Measurements from ENCODE around the gene ZG16B. TPM values are rescaled to one million over a fixed set of nuclear protein-coding genes. Genes with fewer than 3 reads are reported as not detected.

Gene ZG16B
- total and polyA plus RNA-seq, 2 of the 8 experiments (the other 6 are each of a cell fraction or from before 2014, with no cell fraction given) = 0.11 TPM; not detected in 1

- H3K18ac ChIP-seq (ENCODE audit: extremely low read depth, low read length) = no peak overlapping the region
- no peak overlapping the region for H4K91ac ChIP-seq (replicated peaks; ENCODE audit: insufficient read length, low read length)
- no peak overlapping the region for H3K4me3 ChIP-seq (ENCODE audit: extremely low read depth in 1 of 4, insufficient read depth in 2 of 4, low read depth in 3 of 4, low read length in 4 of 4)
- H4K5ac ChIP-seq (ENCODE audit: insufficient read length, low read depth, low read length) = no peak overlapping the region
- CTCF ChIA-PET (ENCODE audit: partially characterized antibody) = interaction anchor here (1.1 to 3.9 kb wide), 12 partner anchors 9 to 122 kb away, joined by 3 to 22 read pairs (median 4); partner anchors contain the start of gene PRSS41
- 86% methylated on average over 4 of the region's 4 CpGs; no CpG with 5 or more reads in 1 of the 2 experiments for WGBS, 2 experiments (ENCODE audit: extremely low coverage in 1 of 2, insufficient coverage in 1 of 2, insufficient read length in 1 of 2, insufficient replicate concordance in 2 of 2, low coverage in 1 of 2, low lambda C conversion rate in 2 of 2, missing lambda C conversion rate in 1 of 2)
- no peaks in the 10 kb centered on the region for H3K36me3 ChIP-seq (ENCODE audit: control insufficient read depth in 2 of 4, insufficient read depth in 4 of 4, low read length in 3 of 4)
- DNase-seq (ENCODE audit: low read depth in 1 of 2, low spot score in 2 of 2) (no peak), FAIRE-seq (no peak)
- no peak overlapping the region for H4K8ac ChIP-seq (ENCODE audit: extremely low read depth, insufficient read depth, low read length)
- H4K20me1 ChIP-seq (replicated peaks in 1 of 2; ENCODE audit: control insufficient read depth in 1 of 2, insufficient read depth in 2 of 2, low read length in 2 of 2) = no peaks in the 10 kb centered on the region
- H3K4me1 ChIP-seq (replicated peaks in 1 of 4; ENCODE audit: control insufficient read depth in 3 of 4, insufficient read depth in 4 of 4, low read length in 3 of 4) = peaks cover 0 to 3% (median 0%) of the 10 kb centered on the region in 4 experiments; a peak in 1 of 7 replicates
- H3K14ac ChIP-seq (ENCODE audit: insufficient read length) = no peak overlapping the region
- no peak overlapping the region for H2AK5ac ChIP-seq (ENCODE audit: low read depth, low read length)
- no peaks in the 10 kb centered on the region for H3K27me3 ChIP-seq (replicated peaks in 1 of 4; ENCODE audit: control insufficient read depth in 3 of 4, extremely low read depth in 1 of 4, insufficient read depth in 3 of 4, low read length in 3 of 4)
- no peak overlapping the region for H3K56ac ChIP-seq (replicated peaks; ENCODE audit: insufficient read length, low read depth, low read length)
- no peak overlapping the region for H2AFZ ChIP-seq (ENCODE audit: low read length)
- no peak overlapping the region for H2BK5ac ChIP-seq (ENCODE audit: low read depth, low read length)
- H3K9ac ChIP-seq (replicated peaks in 1 of 4; ENCODE audit: extremely low read depth in 1 of 4, low read depth in 3 of 4, low read length in 3 of 4) = no peak overlapping the region; a peak in 1 of 7 replicates
- no peak overlapping the region for H3K23ac ChIP-seq (ENCODE audit: insufficient read length)
- POLR2A ChIA-PET (ENCODE audit: partially characterized antibody) = interaction anchor here (0.7 to 1.4 kb wide), 3 partner anchors 17 to 64 kb away, joined by 3 to 5 read pairs (median 3); no protein-coding TSS in a partner anchor
- H2BK12ac ChIP-seq (ENCODE audit: low read depth, low read length) = no peak overlapping the region
- no peaks in the 10 kb centered on the region for H3K79me2 ChIP-seq (ENCODE audit: control insufficient read depth in 1 of 2, insufficient read depth in 2 of 2, low read length in 2 of 2)
- no peaks in the 10 kb centered on the region for H3K79me1 ChIP-seq (ENCODE audit: low read depth, low read length)
- H3K9me3 ChIP-seq (ENCODE audit: insufficient read depth in 2 of 2, low read depth in 1 of 2, low read length in 1 of 2) = no peaks in the 10 kb centered on the region
- H2BK20ac ChIP-seq (ENCODE audit: low read length) = no peak overlapping the region
- TF ChIP-seq YY1 (IDR thresholded peaks at IDR 0.05; ENCODE audit: low read depth, low read length) = no peak
- no peak for TF ChIP-seq CHD2 (IDR thresholded peaks at IDR 0.05; ENCODE audit: low read length)
- no peak for TF ChIP-seq RAD21 (IDR thresholded peaks at IDR 0.05 in 1 of 2, conservative IDR thresholded peaks at IDR 0.05 in 1 of 2; ENCODE audit: low read depth in 2 of 2, low read length in 2 of 2)
- no peak for TF ChIP-seq EZH2 (IDR thresholded peaks at IDR 0.05; ENCODE audit: low read depth, low read length, severe bottlenecking)
- TF ChIP-seq, protein P1, sequence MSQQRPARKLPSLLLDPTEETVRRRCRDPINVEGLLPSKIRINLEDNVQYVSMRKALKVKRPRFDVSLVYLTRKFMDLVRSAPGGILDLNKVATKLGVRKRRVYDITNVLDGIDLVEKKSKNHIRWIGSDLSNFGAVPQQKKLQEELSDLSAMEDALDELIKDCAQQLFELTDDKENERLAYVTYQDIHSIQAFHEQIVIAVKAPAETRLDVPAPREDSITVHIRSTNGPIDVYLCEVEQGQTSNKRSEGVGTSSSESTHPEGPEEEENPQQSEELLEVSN (IDR thresholded peaks at IDR 0.05) = no peak
- TF ChIP-seq POLR2AphosphoS5 (IDR thresholded peaks at IDR 0.05; ENCODE audit: low read depth, low read length) = no peak
- no peak overlapping the region for H2BK120ac ChIP-seq (replicated peaks; ENCODE audit: low read depth, low read length)
- H3K23me2 ChIP-seq (ENCODE audit: low read depth, low read length) = no peaks in the 10 kb centered on the region
- H2BK15ac ChIP-seq (ENCODE audit: low read length) = no peak overlapping the region
- H3K4ac ChIP-seq (replicated peaks; ENCODE audit: insufficient read length, low read depth, low read length) = no peak overlapping the region
- no peak overlapping the region for H3K27ac ChIP-seq (ENCODE audit: low read depth, low read length)
- no peak overlapping the region for H3K4me2 ChIP-seq (ENCODE audit: insufficient read depth in 1 of 2, low read depth in 2 of 2, low read length in 2 of 2)
Measured at GRCh38 chr16:2822496-2822895, 7.6 kb upstream of the ZG16B start.

Data from H1 (cell line).